HEK293 (cell line): ENCODE measurements around the gene ZC3H7B.

Source experiments
- CTCF ChIA-PET: fragments of 350-600 bp; formaldehyde crosslinking; extraction: SDS; loops from one replicate; lab custom pipeline; 2021; ENCODE audit warnings: antibody characterized with exemption; lab: Yijun Ruan, JAX
- POLR2A ChIA-PET: fragments of 300-600 bp; formaldehyde crosslinking; extraction: SDS; loops from one replicate; lab custom pipeline; 2020; ENCODE audit warnings: antibody characterized with exemption, inconsistent platforms; lab: Yijun Ruan, JAX
- H3K27ac ChIP-seq: fragments of 200-500 bp; sonication (Bioruptor generic); 2 replicates; pipeline ENCODE4 v1.5.1; 2014; ENCODE audit warnings: low read depth, low read length, control low read depth, inconsistent platforms; ENCODE audit errors: extremely low read depth
- H3K36me3 ChIP-seq, 2 experiments: fragments of 200-500 bp in 1 of 2; sonication (Bioruptor generic) in 1 of 2; 1 replicate in 1 of 2; 2 replicates in 1 of 2; pipeline ENCODE4 v1.5.1; 2014 to 2017; ENCODE audit warnings: inconsistent platforms in 2 of 2, low read length in 2 of 2; ENCODE audit not compliant: control insufficient read depth in 2 of 2, insufficient read depth in 1 of 2
- H3K4me1 ChIP-seq: fragments of 200-500 bp; sonication (Bioruptor generic); 2 replicates; pipeline ENCODE4 v1.5.1; 2014; ENCODE audit warnings: mild to moderate bottlenecking, low read length, inconsistent platforms; ENCODE audit not compliant: control insufficient read depth, insufficient read depth
- H3K4me3 ChIP-seq: 2 replicates; pipeline ENCODE4 v1.5.1; 2011; ENCODE audit warnings: low read depth, mild to moderate bottlenecking, control low read depth, low read length, moderate library complexity
- H3K9me3 ChIP-seq: fragments of 200-500 bp; sonication (Bioruptor generic); 2 replicates; pipeline ENCODE4 v1.5.1; 2014; ENCODE audit warnings: low read depth, low read length, inconsistent platforms; ENCODE audit not compliant: control insufficient read depth, insufficient read depth
- ELK4 ChIP-seq: IDR thresholded peaks from 2 replicates; pipeline ENCODE4 v1.6.1; 2011; ENCODE audit warnings: mild to moderate bottlenecking, low read depth, low read length, borderline replicate concordance
- KLF9 ChIP-seq: fragments of 450-650 bp; formaldehyde crosslinking; IDR thresholded peaks from 2 replicates; pipeline ENCODE4 v1.5.1; 2016; ENCODE audit warnings: missing biosample characterization, missing genetic modification characterization, low read depth
- MZF1 ChIP-seq: fragments of 450-650 bp; formaldehyde crosslinking; IDR thresholded peaks from 2 replicates; pipeline ENCODE4 v1.5.1; 2017; ENCODE audit warnings: missing biosample characterization, missing genetic modification characterization, borderline replicate concordance
- OVOL3 ChIP-seq: fragments of 450-650 bp; formaldehyde crosslinking; IDR thresholded peaks from 2 replicates; pipeline ENCODE4 v1.5.1; 2016; ENCODE audit warnings: missing biosample characterization, missing genetic modification characterization
- PRDM4 ChIP-seq: fragments of 450-650 bp; formaldehyde crosslinking; IDR thresholded peaks from 2 replicates; pipeline ENCODE4 v1.5.1; 2017; ENCODE audit warnings: missing biosample characterization, missing genetic modification characterization
- ZBTB20 ChIP-seq: fragments of 450-650 bp; formaldehyde crosslinking; IDR thresholded peaks from 2 replicates; pipeline ENCODE4 v1.5.1; 2016; ENCODE audit warnings: missing biosample characterization, missing genetic modification characterization
- ZFP41 ChIP-seq: fragments of 450-650 bp; formaldehyde crosslinking; IDR thresholded peaks from 2 replicates; pipeline ENCODE4 v1.5.1; 2016; ENCODE audit warnings: missing biosample characterization, missing genetic modification characterization, borderline replicate concordance
- ZNF18 ChIP-seq: fragments of 450-650 bp; formaldehyde crosslinking; IDR thresholded peaks from 2 replicates; pipeline ENCODE4 v1.5.1; 2016; ENCODE audit warnings: missing biosample characterization, missing genetic modification characterization
- ZNF223 ChIP-seq: fragments of 450-650 bp; formaldehyde crosslinking; IDR thresholded peaks from 2 replicates; pipeline ENCODE4 v1.5.1; 2016; ENCODE audit warnings: missing biosample characterization, missing genetic modification characterization
- ZNF510 ChIP-seq: fragments of 450-650 bp; formaldehyde crosslinking; IDR thresholded peaks from 2 replicates; pipeline ENCODE4 v1.5.1; 2018; ENCODE audit warnings: mild to moderate bottlenecking, missing genetic modification characterization, missing biosample characterization; ENCODE audit not compliant: insufficient replicate concordance
- ZNF530 ChIP-seq: fragments of 450-650 bp; formaldehyde crosslinking; IDR thresholded peaks from 2 replicates; pipeline ENCODE4 v1.5.1; 2016; ENCODE audit warnings: low read depth, missing biosample characterization, missing genetic modification characterization
- ZNF549 ChIP-seq: fragments of 450-650 bp; IDR thresholded peaks from 2 replicates; pipeline ENCODE4 v1.5.1; 2018; ENCODE audit warnings: missing biosample characterization, missing genetic modification characterization, mild to moderate bottlenecking, inconsistent platforms, moderate library complexity
- ZNF623 ChIP-seq: fragments of 450-650 bp; formaldehyde crosslinking; IDR thresholded peaks from 2 replicates; pipeline ENCODE4 v1.5.1; 2016; ENCODE audit warnings: missing biosample characterization, missing genetic modification characterization
- ZNF654 ChIP-seq: fragments of 450-650 bp; formaldehyde crosslinking; IDR thresholded peaks from 2 replicates; pipeline ENCODE4 v1.5.1; 2016; ENCODE audit warnings: low read depth, missing biosample characterization, missing genetic modification characterization
- ZNF837 ChIP-seq: fragments of 450-650 bp; formaldehyde crosslinking; IDR thresholded peaks from 2 replicates; pipeline ENCODE4 v1.5.1; 2016; ENCODE audit warnings: missing biosample characterization, missing genetic modification characterization
- ZNF843 ChIP-seq: fragments of 450-650 bp; formaldehyde crosslinking; IDR thresholded peaks from 2 replicates; pipeline ENCODE4 v1.5.1; 2016; ENCODE audit warnings: missing biosample characterization, missing genetic modification characterization
- TF ChIP-seq, protein P1 (sequence below): fragments of 450-650 bp; formaldehyde crosslinking; IDR thresholded peaks from 2 replicates; pipeline ENCODE4 v1.5.1; 2016; ENCODE audit warnings: missing biosample characterization, missing genetic modification characterization

Gene ZC3H7B

GRCh38 chr22:41333806-41334205 lies 32.5 kb downstream of the ZC3H7B start:
- Histone ChIP-seq H3K4me1 (no peaks in the 10 kb centered on the region), H3K9me3 (no peaks in the 10 kb centered on the region), H3K36me3 (peaks cover 15 to 67% of the 10 kb centered on the region in 2 experiments), H3K27ac (no peak overlapping the region), H3K4me3 (no peak overlapping the region)
- TF ChIP-seq ZNF837 (tag by site-specific recombination) (no peak), ZNF623 (tag by site-specific recombination) (peak; percentile 96), ZNF530 (tag by site-specific recombination) (no peak)
- ChIA-PET CTCF (no interaction called here), POLR2A (no interaction called here)

DNA sequence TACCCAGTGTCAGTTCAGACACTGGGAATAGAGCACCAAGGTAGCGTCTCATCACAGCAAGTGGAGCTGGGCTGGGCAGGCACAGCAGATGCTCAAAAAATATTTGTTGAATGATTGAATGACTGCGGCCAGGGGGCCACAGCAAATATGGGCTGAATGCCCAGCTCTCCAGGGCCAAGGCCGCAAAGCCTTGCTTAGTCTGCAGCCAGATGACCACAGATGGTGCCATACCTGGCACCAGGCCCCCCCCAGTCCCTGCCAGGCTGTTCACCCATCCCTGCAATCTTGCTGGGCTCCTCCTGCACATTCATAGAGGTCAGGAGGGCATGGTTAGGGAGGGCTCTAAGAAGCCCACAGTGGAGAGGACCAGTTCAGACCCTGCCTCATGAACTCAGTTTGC lies 32.9 kb downstream of the ZC3H7B start:
- TF ChIP-seq, protein P1, sequence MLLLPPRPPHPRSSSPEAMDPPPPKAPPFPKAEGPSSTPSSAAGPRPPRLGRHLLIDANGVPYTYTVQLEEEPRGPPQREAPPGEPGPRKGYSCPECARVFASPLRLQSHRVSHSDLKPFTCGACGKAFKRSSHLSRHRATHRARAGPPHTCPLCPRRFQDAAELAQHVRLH (tag by site-specific recombination), result no peak
- no peak for TF ChIP-seq KLF9 (tag by site-specific recombination)
- TF ChIP-seq ZFP41, result no peak
- no peak for TF ChIP-seq ZNF510 (tag by site-specific recombination)
- no peak for TF ChIP-seq ELK4
- TF ChIP-seq MZF1 (tag by site-specific recombination), result no peak
- no peak for TF ChIP-seq ZBTB20
- no peak for TF ChIP-seq ZNF843 (tag by site-specific recombination)
- TF ChIP-seq ZNF223 (tag by site-specific recombination), result no peak
- TF ChIP-seq ZNF549 (tag by site-specific recombination), result no peak
- no peak for TF ChIP-seq ZNF18
- TF ChIP-seq PRDM4 (tag by site-specific recombination), result no peak
- TF ChIP-seq OVOL3 (tag by site-specific recombination), result no peak
- no peak for TF ChIP-seq ZNF654
- TF ChIP-seq, all 188 proteins: peak for 0
- Histone ChIP-seq H3K36me3 (peaks cover 17 to 71% of the 10 kb centered on the region in 2 experiments), H3K4me3 (no peak overlapping the region), H3K9me3 (no peaks in the 10 kb centered on the region), H3K4me1 (no peaks in the 10 kb centered on the region), H3K27ac (no peak overlapping the region)
- CTCF ChIA-PET, result no interaction called here
- POLR2A ChIA-PET, result no interaction called here
